H9 (cell line): ENCODE data around the gene ZNF521. TPM values are rescaled to one million over a fixed set of nuclear protein-coding genes. Genes with fewer than 3 reads are reported as not detected.

Experiments used
- DNase-seq: peaks from one replicate; pipeline ENCODE4 v3.0.0-alpha.2; 2017
- H2AFZ ChIP-seq: one replicate; pipeline ENCODE4 v1.6.1; 2013; ENCODE audit warnings: mild to moderate bottlenecking, low read length, control low read depth, moderate library complexity
- H2AK5ac ChIP-seq: 2 replicates; pipeline ENCODE4 v1.6.1; 2013; ENCODE audit warnings: low read length, control low read depth, mixed read lengths; ENCODE audit not compliant: insufficient read length
- H2BK120ac ChIP-seq: one replicate; pipeline ENCODE4 v1.6.1; 2013; ENCODE audit warnings: low read depth, mild to moderate bottlenecking, low read length, control low read depth, inconsistent platforms; ENCODE audit not compliant: poor library complexity, severe bottlenecking
- H2BK12ac ChIP-seq: 2 replicates; pipeline ENCODE4 v1.6.1; 2013; ENCODE audit warnings: low read length, control low read depth, mixed read lengths, low read depth; ENCODE audit not compliant: insufficient read length
- H2BK15ac ChIP-seq: 2 replicates; pipeline ENCODE4 v1.6.1; 2013; ENCODE audit warnings: low read depth, low read length, control low read depth
- H2BK20ac ChIP-seq: one replicate; pipeline ENCODE4 v1.6.1; 2013; ENCODE audit warnings: low read depth, mild to moderate bottlenecking, low read length, control low read depth, inconsistent platforms; ENCODE audit not compliant: poor library complexity, severe bottlenecking
- H2BK5ac ChIP-seq: 2 replicates; pipeline ENCODE4 v1.6.1; 2013; ENCODE audit warnings: low read length, control low read depth, mixed read lengths; ENCODE audit not compliant: insufficient read length
- H3K14ac ChIP-seq: 2 replicates; pipeline ENCODE4 v1.6.1; 2013; ENCODE audit warnings: low read length, control low read depth; ENCODE audit not compliant: insufficient read depth
- H3K18ac ChIP-seq: 2 replicates; pipeline ENCODE4 v1.6.1; 2013; ENCODE audit warnings: low read depth, mild to moderate bottlenecking, mixed read lengths, low read length, control low read depth; ENCODE audit not compliant: insufficient read length
- H3K23ac ChIP-seq: 2 replicates; pipeline ENCODE4 v1.6.1; 2013; ENCODE audit warnings: low read length, control low read depth, mixed read lengths, low read depth; ENCODE audit not compliant: insufficient read length
- H3K23me2 ChIP-seq: 2 replicates; pipeline ENCODE4 v1.6.1; 2013; ENCODE audit warnings: low read depth, mild to moderate bottlenecking, mixed read lengths, low read length, control low read depth; ENCODE audit not compliant: insufficient read length, poor library complexity, severe bottlenecking
- H3K27ac ChIP-seq: 2 replicates; pipeline ENCODE4 v1.5.1; 2013; ENCODE audit warnings: low read length, control low read depth, mixed read lengths, low read depth; ENCODE audit not compliant: insufficient read length
- H3K27me3 ChIP-seq: 2 replicates; pipeline ENCODE4 v1.6.1; 2013; ENCODE audit warnings: low read length, control low read depth, inconsistent platforms; ENCODE audit not compliant: insufficient read depth
- H3K4ac ChIP-seq: 2 replicates; pipeline ENCODE4 v1.6.1; 2013; ENCODE audit warnings: low read depth, mild to moderate bottlenecking, control low read depth, inconsistent platforms, low read length, moderate library complexity
- H3K4me1 ChIP-seq: 2 replicates; pipeline ENCODE4 v1.6.1; 2013; ENCODE audit warnings: low read length, control low read depth, inconsistent platforms; ENCODE audit not compliant: insufficient read depth
- H3K4me2 ChIP-seq: 2 replicates; pipeline ENCODE4 v1.6.1; 2013; ENCODE audit warnings: low read length, control low read depth, mixed read lengths; ENCODE audit not compliant: insufficient read length, insufficient read depth
- H3K56ac ChIP-seq: 2 replicates; pipeline ENCODE4 v1.6.1; 2013; ENCODE audit warnings: low read depth, mild to moderate bottlenecking, mixed read lengths, low read length, control low read depth; ENCODE audit not compliant: insufficient read length
- H3K79me1 ChIP-seq: 2 replicates; pipeline ENCODE4 v1.6.1; 2013; ENCODE audit warnings: low read depth, mild to moderate bottlenecking, moderate library complexity, low read length, control low read depth, inconsistent platforms; ENCODE audit not compliant: insufficient read depth, poor library complexity, severe bottlenecking
- H3K79me2 ChIP-seq: 2 replicates; pipeline ENCODE4 v1.6.1; 2013; ENCODE audit warnings: low read length, control low read depth, inconsistent platforms; ENCODE audit not compliant: insufficient read depth
- H3K9ac ChIP-seq: 2 replicates; pipeline ENCODE4 v1.6.1; 2013; ENCODE audit warnings: low read length, control low read depth, mixed read lengths; ENCODE audit not compliant: insufficient read length; ENCODE audit errors: extremely low read depth
- H3K9me3 ChIP-seq: one replicate; pipeline ENCODE4 v1.6.1; 2013; ENCODE audit warnings: low read depth, low read length, inconsistent platforms; ENCODE audit not compliant: control insufficient read depth
- H3T11ph ChIP-seq: one replicate; pipeline ENCODE4 v1.6.1; 2013; ENCODE audit warnings: mild to moderate bottlenecking, low read length, control low read depth, inconsistent platforms
- H4K20me1 ChIP-seq: one replicate; pipeline ENCODE4 v1.6.1; 2013; ENCODE audit not compliant: control insufficient read depth, insufficient read length, insufficient read depth
- H4K5ac ChIP-seq: 2 replicates; pipeline ENCODE4 v1.6.1; 2013; ENCODE audit warnings: low read depth, mild to moderate bottlenecking, mixed read lengths, low read length, control low read depth; ENCODE audit not compliant: insufficient read length
- H4K8ac ChIP-seq: replicated peaks from 2 replicates; pipeline ENCODE4 v1.6.1; 2013; ENCODE audit warnings: low read length, control low read depth, mixed read lengths, low read depth; ENCODE audit not compliant: insufficient read length
- H4K91ac ChIP-seq: 2 replicates; pipeline ENCODE4 v1.6.1; 2013; ENCODE audit warnings: low read depth, mild to moderate bottlenecking, moderate library complexity, mixed read lengths, low read length, control low read depth; ENCODE audit not compliant: insufficient read length
- H3K27ac Mint-ChIP-seq, 3 experiments: 2 replicates in 2 of 3; 3 replicates in 1 of 3; pipeline ENCODE4 v1.8.0; 2020 to 2021; ENCODE audit warnings: mixed read lengths in 3 of 3, mild to moderate bottlenecking in 1 of 3, moderate library complexity in 1 of 3
- H3K27me3 Mint-ChIP-seq: 2 replicates; pipeline ENCODE4 v1.8.0; 2021; ENCODE audit warnings: low read depth, mild to moderate bottlenecking, moderate library complexity, mixed read lengths
- H3K36me3 Mint-ChIP-seq, 3 experiments: 2 replicates in 2 of 3; 3 replicates in 1 of 3; pipeline ENCODE4 v1.8.0; 2020 to 2021; ENCODE audit warnings: low read depth in 3 of 3, mixed read lengths in 3 of 3; ENCODE audit not compliant: insufficient read depth in 1 of 3
- H3K4me1 Mint-ChIP-seq, 2 experiments: 2 replicates each; pipeline ENCODE4 v1.8.0; 2020; ENCODE audit warnings: mixed read lengths in 2 of 2
- H3K4me3 Mint-ChIP-seq, 2 experiments: 2 replicates in 1 of 2; 3 replicates in 1 of 2; pipeline ENCODE4 v1.8.0; 2020 to 2021; ENCODE audit warnings: mild to moderate bottlenecking in 2 of 2, mixed read lengths in 2 of 2, moderate library complexity in 1 of 2
- H3K9me3 Mint-ChIP-seq, 2 experiments: 2 replicates in 1 of 2; 3 replicates in 1 of 2; pipeline ENCODE4 v1.8.0; 2020; ENCODE audit warnings: mild to moderate bottlenecking in 2 of 2, mixed read lengths in 2 of 2, moderate library complexity in 1 of 2
- WGBS: extraction: QIAGEN DNeasy Blood & Tissue Kit; methylation state at CpG from one replicate; pipeline ENCODE4 v1.1.7; 2013; ENCODE audit warnings: missing lambda C conversion rate, low lambda C conversion rate, mixed read lengths; ENCODE audit not compliant: insufficient read length; ENCODE audit errors: extremely low coverage; 5-methylcytosine and 5-hydroxymethylcytosine counted together
- total RNA-seq: library from RNA; stranded (reverse); gene quantifications from 2 replicates; pipeline ENCODE4 v1.2.1, GENCODE V29; 2021
- TF ChIP-seq, protein P1 (sequence below): fragments of 200-600 bp; sonication (generic); conservative IDR thresholded peaks from 3 replicates; pipeline ENCODE4 v1.8.0; 2021; ENCODE audit warnings: antibody characterized with exemption, mild to moderate bottlenecking

Gene ZNF521
- total RNA-seq, 1 experiment from 2014 or later, result 3.3 TPM

DNA sequence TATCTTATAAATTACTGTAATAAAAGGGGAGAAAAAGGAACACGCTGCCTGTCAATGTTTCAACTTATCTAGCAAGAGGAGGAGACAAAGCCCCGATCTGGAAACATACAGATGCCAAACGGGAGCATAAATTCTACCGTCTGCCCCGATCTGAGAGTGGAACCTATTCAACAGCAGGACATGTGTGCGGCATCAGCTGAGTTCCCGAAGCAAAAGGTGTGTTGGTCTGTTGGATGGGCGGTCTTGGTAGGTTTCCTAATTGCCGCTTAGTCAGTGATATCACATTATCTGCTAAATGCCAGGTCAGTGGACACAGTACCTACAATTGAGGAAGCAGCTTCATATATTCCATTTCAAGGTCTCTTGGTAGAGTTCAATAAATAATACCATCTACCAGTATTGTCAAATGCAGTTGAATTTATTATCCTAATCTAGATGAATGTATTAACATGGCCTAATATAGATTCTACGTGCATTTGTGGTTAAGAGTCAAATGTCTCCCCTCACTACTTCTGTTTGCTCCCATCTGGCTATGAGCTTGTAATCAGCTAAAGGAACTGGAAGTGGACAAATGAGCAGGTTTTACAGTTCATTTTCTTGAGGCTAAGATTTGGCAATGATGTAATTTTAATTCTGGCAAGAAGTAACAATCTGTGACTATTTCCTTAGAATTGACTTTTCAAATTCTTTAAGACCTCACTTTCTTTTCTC lies 219.0 kb downstream of the ZNF521 start:
- Histone ChIP-seq H4K91ac (no peak overlapping the region), H3K4me2 (no peak overlapping the region), H3K18ac (no peak overlapping the region), H3K9ac (no peak overlapping the region), H3T11ph (no peak overlapping the region), H2BK20ac (peak overlapping the region; percentile 26), H2BK120ac (peak overlapping the region; percentile 69), H3K79me2 (no peaks in the 10 kb centered on the region), H3K4ac (no peak overlapping the region), H4K20me1 (no peaks in the 10 kb centered on the region), H3K9me3 (no peaks in the 10 kb centered on the region), H3K79me1 (no peaks in the 10 kb centered on the region), H3K56ac (no peak overlapping the region), H4K5ac (no peak overlapping the region), H2BK5ac (no peak overlapping the region), H2AK5ac (no peak overlapping the region), H3K27me3 (no peaks in the 10 kb centered on the region), H3K4me1 (no peaks in the 10 kb centered on the region; the same call in 1 of the 2 replicates), H2AFZ (no peak overlapping the region), H3K27ac (no peak overlapping the region), H2BK12ac (no peak overlapping the region), H4K8ac (no peak overlapping the region), H3K23ac (no peak overlapping the region), H2BK15ac (no peak overlapping the region), H3K14ac (no peak overlapping the region), H3K23me2 (no peaks in the 10 kb centered on the region)
- no peaks in the 10 kb centered on the region for H3K27me3 Mint-ChIP-seq
- H3K4me1 Mint-ChIP-seq, result peaks cover 4 to 15% of the 10 kb centered on the region in 2 experiments; a peak in 2 of 4 replicates
- WGBS, result no CpG with 5 or more reads among the region's 10 CpGs
- H3K4me3 Mint-ChIP-seq, result no peak overlapping the region
- no peak for DNase-seq
- no peaks in the 10 kb centered on the region; a peak in 1 of 7 replicates for H3K36me3 Mint-ChIP-seq
- TF ChIP-seq, protein P1, sequence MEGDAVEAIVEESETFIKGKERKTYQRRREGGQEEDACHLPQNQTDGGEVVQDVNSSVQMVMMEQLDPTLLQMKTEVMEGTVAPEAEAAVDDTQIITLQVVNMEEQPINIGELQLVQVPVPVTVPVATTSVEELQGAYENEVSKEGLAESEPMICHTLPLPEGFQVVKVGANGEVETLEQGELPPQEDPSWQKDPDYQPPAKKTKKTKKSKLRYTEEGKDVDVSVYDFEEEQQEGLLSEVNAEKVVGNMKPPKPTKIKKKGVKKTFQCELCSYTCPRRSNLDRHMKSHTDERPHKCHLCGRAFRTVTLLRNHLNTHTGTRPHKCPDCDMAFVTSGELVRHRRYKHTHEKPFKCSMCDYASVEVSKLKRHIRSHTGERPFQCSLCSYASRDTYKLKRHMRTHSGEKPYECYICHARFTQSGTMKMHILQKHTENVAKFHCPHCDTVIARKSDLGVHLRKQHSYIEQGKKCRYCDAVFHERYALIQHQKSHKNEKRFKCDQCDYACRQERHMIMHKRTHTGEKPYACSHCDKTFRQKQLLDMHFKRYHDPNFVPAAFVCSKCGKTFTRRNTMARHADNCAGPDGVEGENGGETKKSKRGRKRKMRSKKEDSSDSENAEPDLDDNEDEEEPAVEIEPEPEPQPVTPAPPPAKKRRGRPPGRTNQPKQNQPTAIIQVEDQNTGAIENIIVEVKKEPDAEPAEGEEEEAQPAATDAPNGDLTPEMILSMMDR, result no peak
- peak overlapping the region in 1 of 3 experiments; percentile 73; a peak in 1 of 7 replicates for H3K27ac Mint-ChIP-seq
- H3K9me3 Mint-ChIP-seq, result no peaks in the 10 kb centered on the region
